T-cell (primary cell): Measurements from ENCODE around the gene PAQR8. TPM values are rescaled to one million over a fixed set of nuclear protein-coding genes. Genes with fewer than 3 reads are reported as not detected.

Experiments
- ATAC-seq, 4 experiments: fragments of 200-7000 bp in 3 of 4; fragments of 150-1000 bp in 1 of 4; cut with Tn5 transposase; replicated peaks in 1 of 4; 1 replicate in 3 of 4; 2 replicates in 1 of 4; pipeline ENCODE4 v1.10.0; 2021; ENCODE audit warnings: moderate library complexity in 3 of 4, mild to moderate bottlenecking in 2 of 4, moderate number of reproducible peaks in 1 of 4
- CTCF ChIA-PET, 2 donors: fragments of 300-600 bp; sonication (Branson Sonifier 250); formaldehyde crosslinking; loops; one replicate each; lab custom pipeline; 2022; ENCODE audit warnings: antibody characterized with exemption in 2 of 2; lab: Charles Lee
- POLR2A ChIA-PET, 2 donors: fragments of 300-600 bp; sonication (Branson Sonifier 250); formaldehyde crosslinking; loops; one replicate each; lab custom pipeline; 2022; ENCODE audit warnings: antibody characterized with exemption in 2 of 2; lab: Charles Lee
- DNase-seq, 35 experiments: peaks; one replicate each; pipeline versions ENCODE4 v3.0.0 to v3.0.0-alpha.2; 2013 to 2023
- H3K27ac ChIP-seq: one replicate; pipeline ENCODE4 v1.5.1; 2013; ENCODE audit warnings: low read length
- H3K27me3 ChIP-seq, 2 experiments: replicated peaks in 1 of 2; 1 replicate in 1 of 2; 2 replicates in 1 of 2; pipeline versions ENCODE4 v1.6.1 to v1.7.0; 2013; ENCODE audit warnings: low read length in 1 of 2, mixed read lengths in 1 of 2; ENCODE audit not compliant: control insufficient read depth in 2 of 2, insufficient read depth in 2 of 2; ENCODE audit errors: extremely low read depth in 1 of 2
- H3K36me3 ChIP-seq, 2 donors: 1 replicate in 1 of 2; 2 replicates in 1 of 2; pipeline versions ENCODE4 v1.6.1 to v1.7.0; 2013; ENCODE audit warnings: low read length in 1 of 2; ENCODE audit not compliant: control insufficient read depth in 2 of 2, insufficient read depth in 1 of 2; ENCODE audit errors: extremely low read depth in 1 of 2
- H3K4me1 ChIP-seq, 2 experiments: 1 replicate in 1 of 2; 2 replicates in 1 of 2; pipeline versions ENCODE4 v1.6.1 to v1.7.0; 2013; ENCODE audit warnings: low read length in 2 of 2, mixed read lengths in 1 of 2; ENCODE audit not compliant: insufficient read depth in 2 of 2, control insufficient read depth in 1 of 2; ENCODE audit errors: extremely low read depth in 1 of 2
- H3K4me3 ChIP-seq, 2 donors: 1 replicate in 1 of 2; 2 replicates in 1 of 2; pipeline versions ENCODE4 v1.5.1 to v1.7.0; 2013; ENCODE audit warnings: mild to moderate bottlenecking in 2 of 2, low read length in 1 of 2, moderate library complexity in 1 of 2; ENCODE audit not compliant: control insufficient read depth in 1 of 2; ENCODE audit errors: extremely low read depth in 1 of 2
- H3K9me3 ChIP-seq: 2 replicates; pipeline ENCODE4 v1.7.0; 2013
- H3K27ac Mint-ChIP-seq, 2 donors: one replicate each; pipeline ENCODE4 v1.8.0; 2020 to 2021; ENCODE audit warnings: mild to moderate bottlenecking in 2 of 2, mixed read lengths in 2 of 2
- H3K27me3 Mint-ChIP-seq, 2 donors: one replicate each; pipeline ENCODE4 v1.8.0; 2021 to 2022; ENCODE audit warnings: mixed read lengths in 2 of 2
- H3K36me3 Mint-ChIP-seq: one replicate; pipeline ENCODE4 v1.8.0; 2021; ENCODE audit warnings: mixed read lengths
- H3K4me1 Mint-ChIP-seq, 3 donors: one replicate each; pipeline ENCODE4 v1.8.0; 2020 to 2022; ENCODE audit warnings: mixed read lengths in 3 of 3, mild to moderate bottlenecking in 1 of 3
- H3K4me3 Mint-ChIP-seq, 3 donors: one replicate each; pipeline ENCODE4 v1.8.0; 2020 to 2022; ENCODE audit warnings: mild to moderate bottlenecking in 3 of 3, mixed read lengths in 3 of 3, moderate library complexity in 3 of 3
- H3K9me3 Mint-ChIP-seq, 3 donors: one replicate each; pipeline ENCODE4 v1.8.0; 2020 to 2022; ENCODE audit warnings: mixed read lengths in 3 of 3
- WGBS: methylation state at CpG from one replicate; pipeline ENCODE4 v1.1.5; 2013; ENCODE audit warnings: missing lambda C conversion rate; ENCODE audit not compliant: insufficient coverage; 5-methylcytosine and 5-hydroxymethylcytosine counted together
- total RNA-seq, 35 experiments: library from RNA in 6 of 35; stranded (reverse) in 6 of 35; fragments of 120-200 nt in 1 of 35; gene quantifications; one replicate each; pipeline versions ENCODE4 v1.2.1 to v1.2.4 and lab custom pipeline; 2013 to 2026

The PAQR8 gene
- total RNA-seq, 5 donors from 2014 or later (not counting 1 experiment from before 2014, with no cell fraction given), result 12.0 to 35.2 (median 30.2) TPM

- H3K36me3 ChIP-seq, result peaks cover 0 to 37% of the 10 kb centered on the region in 2 donors
- DNase-seq (no peak), ATAC-seq (no peak)
- POLR2A ChIA-PET, result interaction anchor here in 1 of 2 donors (0.6 kb wide), 2 partner anchors 44 to 303 kb away, joined by 3 to 7 read pairs; no protein-coding TSS in a partner anchor
- peaks cover 77 to 87% (median 87%) of the 10 kb centered on the region in 3 donors for H3K4me1 Mint-ChIP-seq
- WGBS, result no CpG with 5 or more reads among the region's 2 CpGs
- no peak overlapping the region for H3K27ac ChIP-seq
- CTCF ChIA-PET, result interaction anchor here in 1 of 2 donors (0.6 kb wide), 1 partner anchor 31 kb away, joined by 3 read pairs; no protein-coding TSS in a partner anchor
- peaks cover 0 to 10% (median 9%) of the 10 kb centered on the region in 3 donors for H3K9me3 Mint-ChIP-seq
- H3K9me3 ChIP-seq, result no peaks in the 10 kb centered on the region
- peak overlapping the region; percentile 62 to 75 for H3K27ac Mint-ChIP-seq
- H3K27me3 Mint-ChIP-seq, result no peaks in the 10 kb centered on the region
- no peaks in the 10 kb centered on the region for H3K27me3 ChIP-seq
- H3K4me3 Mint-ChIP-seq, result no peak overlapping the region
- H3K36me3 Mint-ChIP-seq, result peaks cover 47% of the 10 kb centered on the region
- no peak overlapping the region for H3K4me3 ChIP-seq
- H3K4me1 ChIP-seq, result peaks cover 5 to 17% of the 10 kb centered on the region in 2 experiments
These were observed 7.3 kb downstream of the PAQR8 start for GRCh38 chr6:52369234-52369633.

- no peak for DNase-seq
- CTCF ChIA-PET, result no interaction called here
- peaks cover 88 to 91% (median 89%) of the 10 kb centered on the region in 3 donors for H3K4me1 Mint-ChIP-seq
- H3K4me3 ChIP-seq, result no peak overlapping the region
- no peak overlapping the region for H3K27ac ChIP-seq
- 86% methylated on average over 1 of the region's 2 CpGs for WGBS
- no peak for ATAC-seq
- no peaks in the 10 kb centered on the region for H3K9me3 ChIP-seq
- POLR2A ChIA-PET, result interaction anchor here in 1 of 2 donors (0.6 kb wide), 1 partner anchor 101 kb away, joined by 3 read pairs; no protein-coding TSS in a partner anchor
- peaks cover 0 to 12% (median 10%) of the 10 kb centered on the region in 3 donors for H3K9me3 Mint-ChIP-seq
- peaks cover 45% of the 10 kb centered on the region for H3K36me3 Mint-ChIP-seq
- peaks cover 0 to 31% of the 10 kb centered on the region in 2 donors for H3K36me3 ChIP-seq
- H3K27me3 ChIP-seq, result no peaks in the 10 kb centered on the region
- H3K4me3 Mint-ChIP-seq, result no peak overlapping the region
- peaks cover 10 to 19% of the 10 kb centered on the region in 2 experiments for H3K4me1 ChIP-seq
- H3K27ac Mint-ChIP-seq, result peak overlapping the region; percentile 68 to 79
- H3K27me3 Mint-ChIP-seq, result no peaks in the 10 kb centered on the region
These were observed 9.8 kb downstream of the PAQR8 start for GRCh38 chr6:52371656-52372191.

GRCh38 chr6:52373151-52373690 is 11.3 kb downstream of the PAQR8 start:
- Mint-ChIP-seq H3K4me3 (no peak overlapping the region), H3K4me1 (peaks cover 88 to 91% (median 89%) of the 10 kb centered on the region in 3 donors), H3K27me3 (no peaks in the 10 kb centered on the region), H3K27ac (peak overlapping the region; percentile 82 to 87), H3K36me3 (peaks cover 35% of the 10 kb centered on the region), H3K9me3 (peaks cover 0 to 12% (median 10%) of the 10 kb centered on the region in 3 donors)
- peaks cover 19 to 25% of the 10 kb centered on the region in 2 experiments for H3K4me1 ChIP-seq
- POLR2A ChIA-PET, result interaction anchor here (0.6 to 0.7 kb wide), 2 partner anchors 22 to 29 kb away, joined by 3 to 10 read pairs; no protein-coding TSS in a partner anchor
- no peaks in the 10 kb centered on the region for H3K27me3 ChIP-seq
- peaks cover 0 to 17% of the 10 kb centered on the region in 2 donors for H3K36me3 ChIP-seq
- H3K4me3 ChIP-seq, result no peak overlapping the region
- WGBS, result 100% methylated on average over 2 of the region's 5 CpGs
- CTCF ChIA-PET, result no interaction called here
- no peaks in the 10 kb centered on the region for H3K9me3 ChIP-seq
- DNase-seq, result no peak
- no peak for ATAC-seq
- H3K27ac ChIP-seq, result no peak overlapping the region

- Mint-ChIP-seq H3K4me3 (no peak overlapping the region), H3K27ac (peak overlapping the region; percentile 82 to 87), H3K27me3 (no peaks in the 10 kb centered on the region), H3K4me1 (peaks cover 82 to 87% (median 83%) of the 10 kb centered on the region in 3 donors), H3K36me3 (peaks cover 30% of the 10 kb centered on the region), H3K9me3 (peaks cover 0 to 12% (median 10%) of the 10 kb centered on the region in 3 donors)
- H3K36me3 ChIP-seq, result peaks cover 0 to 16% of the 10 kb centered on the region in 2 donors
- H3K27me3 ChIP-seq, result no peaks in the 10 kb centered on the region
- DNase-seq (no peak), ATAC-seq (no peak)
- no peaks in the 10 kb centered on the region for H3K9me3 ChIP-seq
- WGBS, result no CpG with 5 or more reads among the region's 4 CpGs
- POLR2A ChIA-PET, result no interaction called here
- H3K4me3 ChIP-seq, result no peak overlapping the region
- CTCF ChIA-PET, result interaction anchor here (0.5 to 1.1 kb wide), 4 partner anchors 9 to 622 kb away, joined by 3 to 6 read pairs (median 4); partner anchors contain the start of gene PAQR8 (in 1 of the 2)
- no peak overlapping the region for H3K27ac ChIP-seq
- H3K4me1 ChIP-seq, result peaks cover 23 to 27% of the 10 kb centered on the region in 2 experiments
These were observed 12.3 kb downstream of the PAQR8 start for GRCh38 chr6:52374247-52374646.

DNA sequence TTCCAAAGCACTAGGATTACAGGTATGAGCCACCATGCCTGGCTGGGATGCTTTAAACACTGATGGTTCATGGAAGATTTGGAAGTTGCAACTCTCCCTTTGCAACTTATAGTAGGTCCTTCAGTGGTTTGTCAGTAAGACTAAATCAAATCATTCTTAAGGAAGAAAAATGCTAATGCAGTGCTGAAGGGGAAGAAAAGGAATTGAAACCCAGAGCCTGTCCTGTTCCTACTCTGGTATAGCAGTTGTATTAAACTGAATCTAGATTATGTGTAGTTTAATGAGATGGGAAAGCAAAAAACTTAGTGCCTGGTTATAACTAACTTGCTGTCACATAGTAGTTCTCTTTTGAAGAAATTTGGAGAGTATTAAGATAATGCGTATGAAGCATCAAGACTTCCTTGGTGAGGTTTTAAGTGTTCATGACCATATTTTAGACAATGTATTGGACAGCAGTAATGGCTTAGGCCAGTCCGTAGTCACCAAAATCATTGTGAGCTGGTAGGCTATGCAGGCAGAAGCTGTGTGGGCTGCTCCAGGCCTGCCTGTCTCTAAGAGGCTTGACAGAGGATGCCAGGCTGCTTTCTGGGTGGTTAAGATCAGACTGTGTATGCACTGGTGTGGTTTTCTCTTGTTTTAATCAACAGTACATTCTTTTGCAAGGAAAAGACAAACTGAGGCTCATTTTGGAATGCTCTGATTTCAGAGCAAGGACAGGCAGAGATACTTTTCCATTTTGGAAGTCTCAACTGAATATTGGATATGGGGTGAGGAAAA is 14.0 kb downstream of the PAQR8 start:
- Histone ChIP-seq H3K4me1 (peaks cover 34 to 37% of the 10 kb centered on the region in 2 experiments), H3K4me3 (no peak overlapping the region), H3K27ac (peak overlapping the region; percentile 26), H3K27me3 (no peaks in the 10 kb centered on the region), H3K36me3 (peaks cover 0 to 19% of the 10 kb centered on the region in 2 donors), H3K9me3 (no peaks in the 10 kb centered on the region)
- Mint-ChIP-seq H3K27ac (peak overlapping the region; percentile 81 to 88), H3K9me3 (peaks cover 0 to 12% (median 10%) of the 10 kb centered on the region in 3 donors), H3K36me3 (peaks cover 32% of the 10 kb centered on the region), H3K4me1 (peaks cover 77 to 84% (median 79%) of the 10 kb centered on the region in 3 donors), H3K4me3 (peak overlapping the region; percentile 49 to 52 (median 51)), H3K27me3 (no peaks in the 10 kb centered on the region)
- peak in 9 of 35 experiments; percentile 15 to 40 (median 34) for DNase-seq
- POLR2A ChIA-PET, result no interaction called here
- peak; percentile 85 to 93 (median 90) for ATAC-seq
- CTCF ChIA-PET, result interaction anchor here in 1 of 2 donors (2.4 kb wide), 1 partner anchor 14 kb away, joined by 10 read pairs; no protein-coding TSS in a partner anchor
- 50% methylated on average over 1 of the region's 2 CpGs for WGBS
